GM12801 (cell line): ENCODE data around the gene GLE1.

Experiments used
- TF ChIP-seq, protein P1 (sequence below): IDR thresholded peaks from one replicate; pipeline ENCODE4 v1.5.1; 2011; ENCODE audit warnings: control low read depth; ENCODE audit not compliant: insufficient read length; ENCODE audit errors: extremely low read depth

GLE1 gene

DNA sequence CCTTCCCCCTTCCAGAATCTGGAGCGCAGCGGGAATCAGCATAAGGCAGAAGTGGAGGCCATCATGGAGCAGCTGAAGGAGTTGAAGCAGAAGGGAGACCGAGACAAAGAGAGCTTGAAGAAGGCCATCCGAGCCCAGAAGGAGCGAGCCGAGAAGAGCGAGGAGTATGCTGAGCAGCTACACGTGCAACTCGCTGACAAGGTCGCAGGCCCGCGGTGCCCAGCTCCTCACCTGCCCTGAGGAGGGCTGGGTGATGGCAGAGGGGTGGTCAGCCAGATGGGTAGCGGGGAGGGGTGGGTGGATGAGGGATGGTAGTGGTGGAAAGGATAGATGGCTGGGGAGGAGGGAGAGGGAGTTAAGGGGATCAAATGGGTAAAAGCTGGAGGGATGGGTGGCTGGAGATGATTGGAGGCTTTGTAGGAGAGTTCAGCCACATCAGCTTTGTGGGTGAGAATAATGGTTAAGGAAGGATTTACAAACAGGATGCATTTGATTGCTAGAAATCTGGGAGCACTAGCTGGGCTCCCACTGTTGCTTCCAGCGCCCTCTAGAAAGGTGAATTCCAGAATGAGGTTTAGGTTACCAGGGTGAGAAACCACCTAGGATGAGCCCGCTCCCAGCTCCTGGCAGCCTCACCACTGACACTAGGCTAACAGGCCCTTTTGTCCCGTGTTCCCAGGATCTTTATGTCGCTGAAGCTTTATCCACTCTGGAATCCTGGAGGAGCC, 19.7 kb upstream of the GLE1 start:
- TF ChIP-seq, protein P1, sequence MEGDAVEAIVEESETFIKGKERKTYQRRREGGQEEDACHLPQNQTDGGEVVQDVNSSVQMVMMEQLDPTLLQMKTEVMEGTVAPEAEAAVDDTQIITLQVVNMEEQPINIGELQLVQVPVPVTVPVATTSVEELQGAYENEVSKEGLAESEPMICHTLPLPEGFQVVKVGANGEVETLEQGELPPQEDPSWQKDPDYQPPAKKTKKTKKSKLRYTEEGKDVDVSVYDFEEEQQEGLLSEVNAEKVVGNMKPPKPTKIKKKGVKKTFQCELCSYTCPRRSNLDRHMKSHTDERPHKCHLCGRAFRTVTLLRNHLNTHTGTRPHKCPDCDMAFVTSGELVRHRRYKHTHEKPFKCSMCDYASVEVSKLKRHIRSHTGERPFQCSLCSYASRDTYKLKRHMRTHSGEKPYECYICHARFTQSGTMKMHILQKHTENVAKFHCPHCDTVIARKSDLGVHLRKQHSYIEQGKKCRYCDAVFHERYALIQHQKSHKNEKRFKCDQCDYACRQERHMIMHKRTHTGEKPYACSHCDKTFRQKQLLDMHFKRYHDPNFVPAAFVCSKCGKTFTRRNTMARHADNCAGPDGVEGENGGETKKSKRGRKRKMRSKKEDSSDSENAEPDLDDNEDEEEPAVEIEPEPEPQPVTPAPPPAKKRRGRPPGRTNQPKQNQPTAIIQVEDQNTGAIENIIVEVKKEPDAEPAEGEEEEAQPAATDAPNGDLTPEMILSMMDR: no peak

DNA sequence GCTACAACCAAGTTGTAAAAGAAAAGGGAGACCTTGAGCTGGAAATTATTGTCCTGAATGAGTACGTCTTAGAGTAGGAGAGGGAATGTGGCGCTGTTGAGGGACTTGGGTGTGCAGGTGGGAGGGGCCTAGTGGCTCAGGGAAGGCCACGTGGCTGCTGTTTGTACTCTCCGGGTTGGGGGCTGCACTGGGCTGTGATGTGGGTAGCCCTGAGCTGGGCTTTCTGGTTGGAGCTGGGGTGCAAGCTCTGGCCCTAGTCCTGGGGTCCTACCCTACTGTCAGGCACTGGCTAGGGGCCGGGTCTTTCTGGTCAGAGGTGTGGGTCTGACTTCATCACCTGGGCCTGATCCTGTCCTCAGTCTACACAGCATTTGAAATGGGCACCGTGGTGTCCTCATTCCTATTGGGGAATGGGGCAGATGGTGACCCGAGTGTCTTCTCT, 19.1 kb upstream of the GLE1 start:
- TF ChIP-seq, protein P1: no peak

DNA sequence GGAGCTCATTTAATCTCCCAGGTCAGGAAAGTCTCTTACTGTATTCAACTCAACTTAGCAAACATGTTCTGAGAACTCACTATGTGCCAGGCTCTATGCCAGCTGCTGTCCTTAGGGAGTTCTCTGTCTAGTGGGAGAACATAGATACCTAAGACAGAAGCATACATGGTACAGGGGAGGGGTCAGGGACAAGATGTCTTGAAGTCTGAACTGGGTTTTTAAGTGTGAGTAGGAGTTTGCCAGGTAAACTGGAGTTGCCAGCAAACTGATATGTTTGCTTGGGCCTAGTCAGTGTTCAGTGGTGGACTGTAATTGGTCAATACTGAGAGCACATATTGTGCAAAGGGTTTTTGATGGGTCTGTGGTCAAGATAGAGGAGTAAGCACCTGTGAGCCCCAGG, 18.3 kb upstream of the GLE1 start:
- TF ChIP-seq, protein P1: no peak

DNA sequence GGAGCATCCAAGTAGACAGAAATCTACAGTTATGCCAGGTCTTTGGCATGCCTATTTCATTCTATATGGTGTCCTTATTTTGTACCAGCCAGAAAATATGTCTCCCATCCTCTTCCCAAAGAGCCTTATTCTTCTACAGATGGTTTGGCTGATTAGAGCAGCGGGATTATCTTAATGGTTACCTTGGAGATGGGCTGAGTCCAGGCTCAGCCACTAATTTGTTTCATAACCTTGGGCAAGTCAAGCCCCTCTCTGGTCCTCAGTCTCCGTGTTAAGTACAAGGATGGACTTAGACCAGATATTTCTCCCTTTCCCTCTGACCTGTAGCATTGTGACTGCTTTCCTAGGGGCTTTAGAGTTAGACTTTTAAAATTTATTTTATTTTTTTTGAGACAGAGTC, 11.1 kb upstream of the GLE1 start:
- TF ChIP-seq, protein P1: no peak

DNA sequence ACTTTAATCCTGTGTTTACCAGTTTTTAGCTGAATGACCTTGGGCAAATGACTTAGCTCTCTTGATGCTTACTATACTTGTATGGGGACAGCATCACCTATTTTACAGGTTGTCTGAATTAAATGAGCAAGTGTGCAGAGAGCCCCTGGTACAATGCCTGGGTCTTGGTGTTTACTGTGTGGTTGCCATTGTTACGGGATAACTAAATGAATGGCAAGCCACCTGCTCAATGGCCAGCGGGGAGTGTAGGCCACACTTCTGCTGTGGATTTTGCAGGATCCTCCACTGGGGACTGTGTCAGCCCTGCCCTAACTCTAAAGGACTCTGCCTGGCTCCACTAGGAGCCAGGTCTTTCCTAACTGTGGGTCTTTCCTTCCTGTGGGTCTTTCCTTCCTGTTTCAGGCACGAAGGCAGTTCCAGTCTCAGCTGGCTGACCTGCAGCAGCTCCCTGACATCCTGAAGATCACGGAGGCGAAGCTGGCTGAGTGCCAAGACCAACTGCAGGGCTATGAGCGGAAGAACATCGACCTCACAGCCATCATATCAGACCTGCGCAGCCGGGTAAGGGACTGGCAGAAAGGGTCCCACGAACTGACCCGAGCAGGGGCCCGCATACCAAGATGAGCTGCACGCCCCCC, 10.3 kb upstream of the GLE1 start:
- TF ChIP-seq, protein P1: no peak

DNA sequence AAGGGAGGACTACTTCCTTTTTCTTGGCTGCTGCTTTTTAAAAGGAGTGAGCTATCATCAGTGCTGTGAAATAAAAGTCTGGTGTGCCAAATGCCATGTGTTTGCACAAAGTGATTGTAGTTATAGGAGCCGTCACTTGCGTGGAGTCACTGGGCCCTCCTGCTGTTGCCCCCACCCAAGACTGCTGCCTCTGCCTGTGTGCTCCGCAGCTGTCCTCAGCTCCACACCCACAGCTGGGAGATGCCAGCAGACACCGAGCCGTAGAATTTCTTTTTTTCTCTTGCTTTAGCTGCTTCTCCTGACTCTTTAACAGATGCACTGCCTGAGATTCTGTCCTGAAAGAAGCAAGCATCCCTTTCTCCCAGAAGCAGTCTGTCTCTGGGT, 9.8 kb upstream of the GLE1 start:
- TF ChIP-seq, protein P1: no peak

DNA sequence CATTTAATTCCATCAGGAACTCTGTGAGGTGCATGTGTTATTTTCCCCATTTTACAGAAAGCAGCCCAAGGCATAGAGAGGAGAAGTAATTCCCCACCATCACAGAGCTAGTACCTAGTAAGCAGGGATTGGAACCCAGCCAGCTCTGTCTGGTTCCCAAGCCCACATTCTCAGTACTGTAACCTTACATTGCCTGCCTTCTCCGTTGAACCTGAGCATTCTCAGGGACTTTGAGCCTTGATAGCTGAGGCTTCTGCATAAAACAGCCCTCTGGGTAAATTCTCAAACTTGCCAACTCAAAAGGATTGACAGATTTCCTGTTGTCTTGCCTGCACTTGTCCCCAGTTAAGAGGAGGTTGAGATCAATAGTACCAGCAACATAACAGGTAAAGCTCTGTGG, 9.2 kb upstream of the GLE1 start:
- TF ChIP-seq, protein P1: no peak
